SK-N-SH (cell line): Measurements from ENCODE around the gene PIGL. TPM values are rescaled to one million over a fixed set of nuclear protein-coding genes. Genes with fewer than 3 reads are reported as not detected.
"Not testable (repeated sequence)": the region's sequence is repeated elsewhere in the genome, so short reads cannot be mapped to it uniquely, and the experiment has no call there.

Experiments
- CTCF ChIA-PET: fragments of 300-600, 350-600 bp; formaldehyde crosslinking; extraction: SDS; loops from one replicate; lab custom pipeline; 2021; lab: Yijun Ruan, JAX
- POLR2A ChIA-PET: fragments of 350-600 bp; sonication (Branson Sonifier 250); formaldehyde crosslinking; extraction: SDS; loops from one replicate; lab custom pipeline; 2020; ENCODE audit warnings: antibody characterized with exemption, inconsistent platforms; lab: Yijun Ruan, JAX
- DNase-seq: peaks from one replicate; pipeline ENCODE4 v3.0.0; 2012
- H2AFZ ChIP-seq: fragments of 200-600 bp; sonication (generic); 2 replicates; pipeline ENCODE4 v1.8.1; 2016; ENCODE audit warnings: antibody characterized with exemption, mild to moderate bottlenecking, low read depth
- H3F3A ChIP-seq: fragments of 200-600 bp; sonication (generic); replicated peaks from 2 replicates; pipeline ENCODE3; 2016; ENCODE audit warnings: antibody characterized with exemption, mild to moderate bottlenecking; ENCODE audit not compliant: insufficient read depth
- H3K27ac ChIP-seq, 2 experiments: fragments of 200-500 bp in 1 of 2; fragments of 200-600 bp in 1 of 2; sonication (Bioruptor generic) in 1 of 2; sonication (generic), shearing (Covaris generic) in 1 of 2; 2 replicates each; pipeline versions ENCODE4 v1.5.1 to v1.6.1; 2014 to 2016; ENCODE audit warnings: low read depth in 2 of 2, inconsistent platforms in 1 of 2, low read length in 1 of 2, mild to moderate bottlenecking in 1 of 2, mixed read lengths in 1 of 2
- H3K27me3 ChIP-seq: fragments of 200-600 bp; sonication (generic), shearing (Covaris generic); 2 replicates; pipeline ENCODE4 v1.6.1; 2016; ENCODE audit warnings: mixed run types; ENCODE audit not compliant: insufficient read depth
- H3K36me3 ChIP-seq, 2 experiments: fragments of 200-500 bp in 1 of 2; fragments of 200-600 bp in 1 of 2; sonication (Bioruptor generic) in 1 of 2; sonication (generic) in 1 of 2; replicated peaks in 1 of 2; 2 replicates each; pipeline versions ENCODE3 to v1.5.1; 2014 to 2016; ENCODE audit warnings: low read length in 1 of 2, mild to moderate bottlenecking in 1 of 2; ENCODE audit not compliant: insufficient read depth in 2 of 2, control insufficient read depth in 1 of 2
- H3K4me1 ChIP-seq, 2 experiments: fragments of 200-500 bp in 1 of 2; fragments of 200-600 bp in 1 of 2; sonication (Bioruptor generic) in 1 of 2; sonication (generic), shearing (Covaris generic) in 1 of 2; 2 replicates each; pipeline versions ENCODE4 v1.5.1 to v1.6.1; 2014 to 2016; ENCODE audit warnings: low read depth in 1 of 2, low read length in 1 of 2, mixed run types in 1 of 2; ENCODE audit not compliant: insufficient read depth in 2 of 2, control insufficient read depth in 1 of 2
- H3K4me2 ChIP-seq: fragments of 200-600 bp; sonication (generic), shearing (Covaris generic); 2 replicates; pipeline ENCODE4 v1.6.1; 2017; ENCODE audit warnings: mixed run types
- H3K4me3 ChIP-seq, 2 experiments: fragments of 200-500 bp in 1 of 2; fragments of 200-600 bp in 1 of 2; sonication (Bioruptor generic) in 1 of 2; sonication (generic), shearing (Covaris generic) in 1 of 2; 2 replicates each; pipeline versions ENCODE4 v1.5.1 to v1.8.1; 2014 to 2016; ENCODE audit warnings: low read depth in 2 of 2, inconsistent platforms in 1 of 2, low read length in 1 of 2, mild to moderate bottlenecking in 1 of 2, mixed read lengths in 1 of 2, moderate library complexity in 1 of 2
- H3K79me2 ChIP-seq: fragments of 200-600 bp; sonication (generic); 2 replicates; pipeline ENCODE4 v1.8.1; 2017; ENCODE audit warnings: mild to moderate bottlenecking; ENCODE audit not compliant: insufficient read depth
- H3K9ac ChIP-seq: fragments of 200-600 bp; sonication (generic); 2 replicates; pipeline ENCODE4 v1.6.1; 2017; ENCODE audit warnings: mixed run types
- H3K9me2 ChIP-seq: fragments of 200-600 bp; sonication (generic); 2 replicates; pipeline ENCODE4 v1.6.1; 2017; ENCODE audit warnings: mixed run types
- H3K9me3 ChIP-seq: fragments of 200-600 bp; sonication (generic); 2 replicates; pipeline ENCODE4 v1.6.1; 2017; ENCODE audit warnings: mixed run types, mild to moderate bottlenecking, moderate library complexity
- H4K20me1 ChIP-seq: fragments of 200-600 bp; sonication (generic); 2 replicates; pipeline ENCODE4 v1.6.1; 2017; ENCODE audit warnings: mild to moderate bottlenecking, mixed run types; ENCODE audit not compliant: insufficient read depth
- CHD2 ChIP-seq: fragments of 150-350 bp; IDR thresholded peaks from 2 replicates; pipeline ENCODE4 v1.6.1; 2018; ENCODE audit warnings: low read length; ENCODE audit not compliant: partially characterized antibody
- ELF1 ChIP-seq: IDR thresholded peaks from 2 replicates; pipeline ENCODE4 v1.4.0; 2012
- EP300 ChIP-seq, 2 experiments: IDR thresholded peaks; 2 replicates each; pipeline versions ENCODE4 v1.4.0 to v1.6.1; 2012; ENCODE audit warnings: borderline replicate concordance in 1 of 2, low read depth in 1 of 2, low read length in 1 of 2
- EZH2phosphoT487 ChIP-seq: fragments of 200-600 bp; sonication (generic); IDR thresholded peaks from 2 replicates; pipeline ENCODE4 v1.6.1; 2017; ENCODE audit warnings: low read depth, mixed run types, mild to moderate bottlenecking, antibody characterized with exemption, moderate library complexity, borderline replicate concordance
- FOSL2 ChIP-seq: IDR thresholded peaks from 2 replicates; pipeline ENCODE4 v1.4.0; 2012; ENCODE audit warnings: low read depth, mild to moderate bottlenecking, moderate library complexity, borderline replicate concordance
- FOXJ3 ChIP-seq: sonication (generic); formaldehyde crosslinking; IDR thresholded peaks from 2 replicates; pipeline ENCODE4 v1.5.1; 2020; ENCODE audit warnings: mild to moderate bottlenecking, missing genetic modification reagents
- JUND ChIP-seq: IDR thresholded peaks from 2 replicates; pipeline ENCODE4 v1.4.0; 2012
- MEF2A ChIP-seq: IDR thresholded peaks from 2 replicates; pipeline ENCODE4 v1.4.0; 2012; ENCODE audit warnings: low read depth, borderline replicate concordance
- MXI1 ChIP-seq: IDR thresholded peaks from 2 replicates; pipeline ENCODE4 v1.6.1; 2012; ENCODE audit warnings: mild to moderate bottlenecking, low read depth, low read length, improper control_type of control experiment
- NRF1 ChIP-seq: IDR thresholded peaks from 2 replicates; pipeline ENCODE4 v1.6.1; 2012; ENCODE audit warnings: low read depth, mild to moderate bottlenecking, low read length
- POLR2AphosphoS5 ChIP-seq: IDR thresholded peaks from 2 replicates; pipeline ENCODE4 v1.6.1; 2012; ENCODE audit warnings: low read depth, low read length
- RFX5 ChIP-seq: IDR thresholded peaks from 2 replicates; pipeline ENCODE4 v1.6.1; 2012; ENCODE audit warnings: mild to moderate bottlenecking, improper control_type of control experiment, low read length
- SIN3A ChIP-seq: IDR thresholded peaks from 2 replicates; pipeline ENCODE4 v1.6.1; 2012; ENCODE audit warnings: low read depth, mild to moderate bottlenecking, low read length, moderate library complexity, borderline replicate concordance
- SMC3 ChIP-seq: IDR thresholded peaks from 2 replicates; pipeline ENCODE4 v1.6.1; 2012; ENCODE audit warnings: low read depth, low read length, improper control_type of control experiment
- YY1 ChIP-seq: IDR thresholded peaks from 2 replicates; pipeline ENCODE4 v1.4.0; 2012; ENCODE audit warnings: low read depth, mild to moderate bottlenecking
- WGBS: methylation state at CpG from one replicate; pipeline ENCODE4 v1.1.6; 2017; ENCODE audit warnings: low lambda C conversion rate; 5-methylcytosine and 5-hydroxymethylcytosine counted together
- polyA plus RNA-seq, 3 experiments: library from polyadenylated mRNA; depleted of rRNA; stranded (reverse); fragments of >200 nt; gene quantifications; 2 replicates each; pipeline ENCODE4 v1.2.3, GENCODE V29; 2012
- TF ChIP-seq, protein P1 (sequence below): IDR thresholded peaks from 2 replicates; pipeline ENCODE4 v1.4.0; 2012; ENCODE audit warnings: low read depth, borderline replicate concordance
- TF ChIP-seq, protein P2 (sequence below): IDR thresholded peaks from 2 replicates; pipeline ENCODE4 v1.4.0; 2012; ENCODE audit warnings: low read depth, borderline replicate concordance
- TF ChIP-seq, protein P3 (sequence below): fragments of 200-600 bp; sonication (generic); IDR thresholded peaks from 2 replicates; pipeline ENCODE4 v1.6.1; 2017; ENCODE audit warnings: antibody characterized with exemption, mild to moderate bottlenecking, moderate library complexity
- TF ChIP-seq, protein P4 (sequence below): fragments of 150-350 bp; IDR thresholded peaks from 2 replicates; pipeline ENCODE4 v1.6.1; 2017; ENCODE audit warnings: antibody characterized with exemption, low read length, low read depth, borderline replicate concordance

The PIGL gene
- polyA plus RNA-seq, 1 of the 3 experiments (the other 2 are of a cell fraction), result 34.0 TPM

DNA sequence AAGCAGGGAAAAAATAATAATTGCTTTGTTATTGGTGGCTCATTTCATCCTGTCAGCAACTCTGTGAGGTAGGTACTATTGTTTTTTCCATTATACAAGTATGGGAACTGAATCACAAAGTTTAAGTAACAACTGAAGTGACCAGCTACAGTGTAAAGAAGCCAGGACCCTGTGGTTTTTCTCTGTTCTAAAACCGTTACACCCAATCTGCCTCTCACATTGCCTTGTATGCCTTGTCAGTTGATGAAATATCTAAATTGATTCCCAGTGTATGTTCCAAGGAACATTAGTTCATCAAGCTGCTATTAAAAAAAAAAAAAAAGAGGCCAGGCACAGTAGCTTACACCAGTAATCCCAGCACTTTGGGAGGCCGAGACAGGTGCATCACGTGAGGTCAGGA lies 5.4 kb downstream of the PIGL start:
- no peak overlapping the region for H3K27ac ChIP-seq
- DNase-seq, result no peak
- no peak for TF ChIP-seq EP300 (IDR thresholded peaks at IDR 0.05; ENCODE audit: borderline replicate concordance in 1 of 2, low read depth in 1 of 2, low read length in 1 of 2)
- TF ChIP-seq, protein P1, sequence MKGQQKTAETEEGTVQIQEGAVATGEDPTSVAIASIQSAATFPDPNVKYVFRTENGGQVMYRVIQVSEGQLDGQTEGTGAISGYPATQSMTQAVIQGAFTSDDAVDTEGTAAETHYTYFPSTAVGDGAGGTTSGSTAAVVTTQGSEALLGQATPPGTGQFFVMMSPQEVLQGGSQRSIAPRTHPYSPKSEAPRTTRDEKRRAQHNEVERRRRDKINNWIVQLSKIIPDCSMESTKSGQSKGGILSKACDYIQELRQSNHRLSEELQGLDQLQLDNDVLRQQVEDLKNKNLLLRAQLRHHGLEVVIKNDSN, result no peak
- TF ChIP-seq, protein P2, sequence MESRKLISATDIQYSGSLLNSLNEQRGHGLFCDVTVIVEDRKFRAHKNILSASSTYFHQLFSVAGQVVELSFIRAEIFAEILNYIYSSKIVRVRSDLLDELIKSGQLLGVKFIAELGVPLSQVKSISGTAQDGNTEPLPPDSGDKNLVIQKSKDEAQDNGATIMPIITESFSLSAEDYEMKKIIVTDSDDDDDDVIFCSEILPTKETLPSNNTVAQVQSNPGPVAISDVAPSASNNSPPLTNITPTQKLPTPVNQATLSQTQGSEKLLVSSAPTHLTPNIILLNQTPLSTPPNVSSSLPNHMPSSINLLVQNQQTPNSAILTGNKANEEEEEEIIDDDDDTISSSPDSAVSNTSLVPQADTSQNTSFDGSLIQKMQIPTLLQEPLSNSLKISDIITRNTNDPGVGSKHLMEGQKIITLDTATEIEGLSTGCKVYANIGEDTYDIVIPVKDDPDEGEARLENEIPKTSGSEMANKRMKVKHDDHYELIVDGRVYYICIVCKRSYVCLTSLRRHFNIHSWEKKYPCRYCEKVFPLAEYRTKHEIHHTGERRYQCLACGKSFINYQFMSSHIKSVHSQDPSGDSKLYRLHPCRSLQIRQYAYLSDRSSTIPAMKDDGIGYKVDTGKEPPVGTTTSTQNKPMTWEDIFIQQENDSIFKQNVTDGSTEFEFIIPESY, result no peak
- TF ChIP-seq YY1, result no peak
- TF ChIP-seq CHD2, result no peak
- no peak for TF ChIP-seq MXI1
- no peak for TF ChIP-seq NRF1
- no peak for TF ChIP-seq MEF2A
- TF ChIP-seq JUND, result no peak
- no peak for TF ChIP-seq EZH2phosphoT487
- TF ChIP-seq SMC3, result no peak
- TF ChIP-seq, protein P3, sequence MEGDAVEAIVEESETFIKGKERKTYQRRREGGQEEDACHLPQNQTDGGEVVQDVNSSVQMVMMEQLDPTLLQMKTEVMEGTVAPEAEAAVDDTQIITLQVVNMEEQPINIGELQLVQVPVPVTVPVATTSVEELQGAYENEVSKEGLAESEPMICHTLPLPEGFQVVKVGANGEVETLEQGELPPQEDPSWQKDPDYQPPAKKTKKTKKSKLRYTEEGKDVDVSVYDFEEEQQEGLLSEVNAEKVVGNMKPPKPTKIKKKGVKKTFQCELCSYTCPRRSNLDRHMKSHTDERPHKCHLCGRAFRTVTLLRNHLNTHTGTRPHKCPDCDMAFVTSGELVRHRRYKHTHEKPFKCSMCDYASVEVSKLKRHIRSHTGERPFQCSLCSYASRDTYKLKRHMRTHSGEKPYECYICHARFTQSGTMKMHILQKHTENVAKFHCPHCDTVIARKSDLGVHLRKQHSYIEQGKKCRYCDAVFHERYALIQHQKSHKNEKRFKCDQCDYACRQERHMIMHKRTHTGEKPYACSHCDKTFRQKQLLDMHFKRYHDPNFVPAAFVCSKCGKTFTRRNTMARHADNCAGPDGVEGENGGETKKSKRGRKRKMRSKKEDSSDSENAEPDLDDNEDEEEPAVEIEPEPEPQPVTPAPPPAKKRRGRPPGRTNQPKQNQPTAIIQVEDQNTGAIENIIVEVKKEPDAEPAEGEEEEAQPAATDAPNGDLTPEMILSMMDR, result no peak
- no peak for TF ChIP-seq FOSL2
- TF ChIP-seq RFX5, result no peak
- TF ChIP-seq, protein P4, sequence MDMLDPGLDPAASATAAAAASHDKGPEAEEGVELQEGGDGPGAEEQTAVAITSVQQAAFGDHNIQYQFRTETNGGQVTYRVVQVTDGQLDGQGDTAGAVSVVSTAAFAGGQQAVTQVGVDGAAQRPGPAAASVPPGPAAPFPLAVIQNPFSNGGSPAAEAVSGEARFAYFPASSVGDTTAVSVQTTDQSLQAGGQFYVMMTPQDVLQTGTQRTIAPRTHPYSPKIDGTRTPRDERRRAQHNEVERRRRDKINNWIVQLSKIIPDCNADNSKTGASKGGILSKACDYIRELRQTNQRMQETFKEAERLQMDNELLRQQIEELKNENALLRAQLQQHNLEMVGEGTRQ, result no peak
- no peak for TF ChIP-seq POLR2AphosphoS5
- TF ChIP-seq ELF1, result no peak
- no peak for TF ChIP-seq FOXJ3 (CRISPR knock-in tag)
- TF ChIP-seq SIN3A, result no peak
- POLR2A ChIA-PET, result no interaction called here
- H3K9me3 ChIP-seq, result no peaks in the 10 kb centered on the region
- peaks cover 85% of the 10 kb centered on the region for H3K79me2 ChIP-seq
- 97% methylated on average over 3 of the region's 3 CpGs for WGBS
- H3K27me3 ChIP-seq, result no peaks in the 10 kb centered on the region
- no peak overlapping the region for H3K9ac ChIP-seq
- H3K4me1 ChIP-seq, result no peaks in the 10 kb centered on the region; a peak in 1 of 4 replicates
- H3K4me2 ChIP-seq, result no peak overlapping the region
- no peak overlapping the region for H3K4me3 ChIP-seq
- H3F3A ChIP-seq, result peaks cover 10% of the 10 kb centered on the region
- CTCF ChIA-PET, result no interaction called here
- no peaks in the 10 kb centered on the region for H4K20me1 ChIP-seq
- H2AFZ ChIP-seq, result no peak overlapping the region
- no peaks in the 10 kb centered on the region for H3K9me2 ChIP-seq
- peaks cover 0 to 19% of the 10 kb centered on the region in 2 experiments for H3K36me3 ChIP-seq

- Histone ChIP-seq H3K36me3 (peaks cover 0 to 14% of the 10 kb centered on the region in 2 experiments), H3K79me2 (peaks cover 55% of the 10 kb centered on the region), H3F3A (peaks cover 20% of the 10 kb centered on the region), H3K27ac (peak overlapping the region in 1 of 2 experiments; percentile 59; a peak in 1 of 4 replicates)
- CTCF ChIA-PET, H3K4me3 ChIP-seq, H4K20me1 ChIP-seq, POLR2A ChIA-PET, H3K4me1 ChIP-seq, H3K9me3 ChIP-seq, H2AFZ ChIP-seq, DNase-seq, H3K4me2 ChIP-seq, H3K9me2 ChIP-seq, H3K27me3 ChIP-seq, H3K9ac ChIP-seq: not testable (repeated sequence)
- 92% methylated on average over 8 of the region's 8 CpGs for WGBS
Observed at GRCh38 chr17:16229912-16230561, 13.0 kb downstream of the PIGL start.
